ENCODE data around the gene KDM4E.
"Not testable (repeated sequence)": the region's sequence is repeated elsewhere in the genome, so short reads cannot be mapped to it uniquely, and the experiment has no call there.

Gene KDM4E

GRCh38 chr11:95028357-95028756 lies 3.3 kb downstream of the KDM4E start:
- Histone ChIP-seq H3K27me3 (no peaks in the 10 kb centered on the region), H3K36me3 (no peaks in the 10 kb centered on the region), H3K4me3 (ENCODE audit: low read depth, low read length) (no peak overlapping the region), H3K4me1 (no peaks in the 10 kb centered on the region), H3K9me3 (no peaks in the 10 kb centered on the region)
- DNase-seq = no peak
- TF ChIP-seq, protein P1, sequence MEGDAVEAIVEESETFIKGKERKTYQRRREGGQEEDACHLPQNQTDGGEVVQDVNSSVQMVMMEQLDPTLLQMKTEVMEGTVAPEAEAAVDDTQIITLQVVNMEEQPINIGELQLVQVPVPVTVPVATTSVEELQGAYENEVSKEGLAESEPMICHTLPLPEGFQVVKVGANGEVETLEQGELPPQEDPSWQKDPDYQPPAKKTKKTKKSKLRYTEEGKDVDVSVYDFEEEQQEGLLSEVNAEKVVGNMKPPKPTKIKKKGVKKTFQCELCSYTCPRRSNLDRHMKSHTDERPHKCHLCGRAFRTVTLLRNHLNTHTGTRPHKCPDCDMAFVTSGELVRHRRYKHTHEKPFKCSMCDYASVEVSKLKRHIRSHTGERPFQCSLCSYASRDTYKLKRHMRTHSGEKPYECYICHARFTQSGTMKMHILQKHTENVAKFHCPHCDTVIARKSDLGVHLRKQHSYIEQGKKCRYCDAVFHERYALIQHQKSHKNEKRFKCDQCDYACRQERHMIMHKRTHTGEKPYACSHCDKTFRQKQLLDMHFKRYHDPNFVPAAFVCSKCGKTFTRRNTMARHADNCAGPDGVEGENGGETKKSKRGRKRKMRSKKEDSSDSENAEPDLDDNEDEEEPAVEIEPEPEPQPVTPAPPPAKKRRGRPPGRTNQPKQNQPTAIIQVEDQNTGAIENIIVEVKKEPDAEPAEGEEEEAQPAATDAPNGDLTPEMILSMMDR (IDR thresholded peaks at IDR 0.05; ENCODE audit: low read depth, low read length) = no peak

DNA sequence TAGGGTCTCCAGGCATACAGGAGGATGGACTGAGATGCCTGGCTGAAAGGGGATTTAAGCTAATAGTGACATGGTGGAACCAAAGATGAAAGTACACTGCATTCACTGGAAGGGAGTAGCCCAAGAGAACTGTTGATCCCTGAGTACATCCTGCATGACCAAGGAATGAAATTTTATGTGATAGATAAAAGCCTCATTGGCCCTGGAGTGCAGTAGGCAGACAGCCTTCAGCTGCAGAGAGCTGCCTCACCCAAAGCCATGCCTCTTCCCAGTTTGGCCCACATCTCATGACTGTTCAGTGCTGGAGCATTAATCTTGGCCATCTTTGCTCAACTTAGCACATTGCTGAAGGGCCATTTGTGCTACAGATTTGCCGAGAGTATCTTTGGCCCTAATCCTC lies 8.0 kb downstream of the KDM4E start:
- H3K27me3 ChIP-seq = no peaks in the 10 kb centered on the region

DNA sequence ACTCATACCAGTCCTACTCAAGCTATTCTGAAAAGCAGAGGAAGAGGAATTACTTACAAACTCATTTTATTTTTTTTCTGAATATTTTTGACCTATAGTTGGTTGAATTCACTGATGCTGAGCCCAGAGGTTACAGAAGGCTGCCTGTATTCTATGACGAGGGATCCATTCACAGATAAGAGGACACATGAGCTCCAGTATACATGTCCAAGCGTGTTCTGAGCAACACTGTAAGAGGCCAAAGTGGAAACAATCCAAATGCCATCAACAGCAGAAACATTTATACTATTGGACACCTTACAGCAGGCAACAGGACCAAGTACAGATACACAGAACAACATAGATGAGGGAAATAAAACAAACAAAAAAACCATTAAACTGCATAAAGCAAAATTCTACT lies 10.3 kb downstream of the KDM4E start:
- TF ChIP-seq, protein P1 (IDR thresholded peaks at IDR 0.05; ENCODE audit: low read depth, low read length) = no peak
- Histone ChIP-seq H3K4me3 (ENCODE audit: low read depth, low read length) (no peak overlapping the region), H3K27me3 (no peaks in the 10 kb centered on the region), H3K9me3 (no peaks in the 10 kb centered on the region), H3K36me3 (no peaks in the 10 kb centered on the region), H3K4me1 (no peaks in the 10 kb centered on the region)
- DNase-seq = no peak

More for the DNA sequence above, 8.0 kb downstream of the KDM4E start:
- no peak for DNase-seq
- TF ChIP-seq, protein P1 (IDR thresholded peaks at IDR 0.05; ENCODE audit: low read depth, low read length) = no peak
- Histone ChIP-seq H3K4me1 (no peaks in the 10 kb centered on the region), H3K4me3 (ENCODE audit: low read depth, low read length) (no peak overlapping the region), H3K9me3 (no peaks in the 10 kb centered on the region), H3K36me3 (no peaks in the 10 kb centered on the region)

GRCh38 chr11:95037356-95038035 lies 12.4 kb downstream of the KDM4E start:
- H3K4me1 ChIP-seq; DNase-seq; H3K4me3 ChIP-seq (ENCODE audit: low read depth, low read length); H3K36me3 ChIP-seq; H3K9me3 ChIP-seq; H3K27me3 ChIP-seq: not testable (repeated sequence)

DNA sequence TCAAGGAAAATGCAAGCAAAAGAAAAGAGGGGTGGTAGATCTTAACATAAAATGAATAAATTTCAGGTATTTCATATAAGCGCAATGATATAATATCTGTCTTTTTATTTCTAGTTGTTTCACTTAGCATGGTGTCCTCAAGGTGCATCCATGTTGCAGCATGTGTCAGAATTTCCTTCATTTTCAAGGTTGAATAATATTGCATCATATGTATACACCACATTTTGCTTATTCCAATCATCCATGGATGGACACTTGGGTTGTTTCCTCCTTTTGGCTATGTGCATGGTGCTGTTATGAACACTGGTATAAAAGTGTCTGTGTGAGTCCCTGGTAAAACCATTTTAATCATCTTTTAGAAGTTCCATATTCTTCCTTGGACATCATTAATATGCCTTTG lies 17.2 kb downstream of the KDM4E start:
- Histone ChIP-seq H3K4me1 (no peaks in the 10 kb centered on the region), H3K36me3 (no peaks in the 10 kb centered on the region; the same call in 1 of the 2 replicates), H3K4me3 (ENCODE audit: low read depth, low read length) (no peak overlapping the region), H3K27me3 (no peaks in the 10 kb centered on the region), H3K9me3 (no peaks in the 10 kb centered on the region)
- DNase-seq = no peak
- TF ChIP-seq, protein P1 (IDR thresholded peaks at IDR 0.05; ENCODE audit: low read depth, low read length) = no peak

- Histone ChIP-seq H3K27me3 (no peaks in the 10 kb centered on the region), H3K9me3 (no peaks in the 10 kb centered on the region), H3K4me3 (ENCODE audit: low read depth, low read length) (no peak overlapping the region), H3K4me1 (no peaks in the 10 kb centered on the region), H3K36me3 (no peaks in the 10 kb centered on the region; the same call in 1 of the 2 replicates)
- TF ChIP-seq, protein P1 (IDR thresholded peaks at IDR 0.05; ENCODE audit: low read depth, low read length) = no peak
- DNase-seq = no peak
These were observed 17.8 kb downstream of the KDM4E start for GRCh38 chr11:95042906-95043305.

Data from BE2C (cell line).